Measurements from ENCODE around the gene EXOC3L4.

EXOC3L4 gene

GRCh38 chr14:103084021-103084919, 10.3 kb upstream of the EXOC3L4 start, which contains the start of gene LBHD2:
TSS of gene LBHD2 (plus strand) at chr14:103084210. CDS start at chr14:103086013, 1,803 bp downstream.
- peak within 1 kb of the TSS; percentile 18; the same call in 1 of the 2 replicates for H3K4me3 ChIP-seq (ENCODE audit: low read depth, low read length)
- H3K27me3 ChIP-seq (ENCODE audit: insufficient read depth, low read length) = peaks cover 33% of the 10 kb centered on the region
- no peak within 1 kb of the TSS for H3K27ac ChIP-seq (ENCODE audit: low read depth, low read length)
- no peaks in the 10 kb centered on the region for H3K4me1 ChIP-seq (ENCODE audit: control insufficient read depth, insufficient read depth, low read length, unreplicated experiment)
- H3K79me2 ChIP-seq (ENCODE audit: control insufficient read depth, insufficient read depth, low read length, unreplicated experiment) = no peaks in the 10 kb centered on the region
- no peaks in the 10 kb centered on the region for H3K36me3 ChIP-seq (ENCODE audit: insufficient read depth, low read length)
- H2AFZ ChIP-seq (ENCODE audit: low read length, unreplicated experiment) = no peak within 1 kb of the TSS

GRCh38 chr14:103085106-103086091, 9.1 kb upstream of the EXOC3L4 start:
- Histone ChIP-seq H3K4me1 (ENCODE audit: control insufficient read depth, insufficient read depth, low read length, unreplicated experiment) (no peaks in the 10 kb centered on the region), H3K79me2 (ENCODE audit: control insufficient read depth, insufficient read depth, low read length, unreplicated experiment) (no peaks in the 10 kb centered on the region), H2AFZ (ENCODE audit: low read length, unreplicated experiment) (no peak overlapping the region), H3K27me3 (ENCODE audit: insufficient read depth, low read length) (peaks cover 33% of the 10 kb centered on the region), H3K4me3 (ENCODE audit: low read depth, low read length) (no peak overlapping the region), H3K27ac (ENCODE audit: low read depth, low read length) (no peak overlapping the region), H3K36me3 (ENCODE audit: insufficient read depth, low read length) (no peaks in the 10 kb centered on the region)

- no peak overlapping the region for H2AFZ ChIP-seq (ENCODE audit: low read length, unreplicated experiment)
- H3K4me1 ChIP-seq (ENCODE audit: control insufficient read depth, insufficient read depth, low read length, unreplicated experiment) = peaks cover 4% of the 10 kb centered on the region
- H3K4me3 ChIP-seq (ENCODE audit: low read depth, low read length) = no peak overlapping the region
- no peaks in the 10 kb centered on the region for H3K79me2 ChIP-seq (ENCODE audit: control insufficient read depth, insufficient read depth, low read length, unreplicated experiment)
- no peak overlapping the region for H3K27ac ChIP-seq (ENCODE audit: low read depth, low read length)
- H3K27me3 ChIP-seq (ENCODE audit: insufficient read depth, low read length) = peaks cover 24% of the 10 kb centered on the region
- H3K36me3 ChIP-seq (ENCODE audit: insufficient read depth, low read length) = no peaks in the 10 kb centered on the region
Measured at GRCh38 chr14:103086771-103087342, 7.7 kb upstream of the EXOC3L4 start.

GRCh38 chr14:103087343-103087835, 7.1 kb upstream of the EXOC3L4 start:
- Histone ChIP-seq H3K36me3 (ENCODE audit: insufficient read depth, low read length) (no peaks in the 10 kb centered on the region), H3K4me1 (ENCODE audit: control insufficient read depth, insufficient read depth, low read length, unreplicated experiment) (peaks cover 4% of the 10 kb centered on the region), H2AFZ (ENCODE audit: low read length, unreplicated experiment) (no peak overlapping the region), H3K27ac (ENCODE audit: low read depth, low read length) (no peak overlapping the region), H3K4me3 (ENCODE audit: low read depth, low read length) (no peak overlapping the region), H3K79me2 (ENCODE audit: control insufficient read depth, insufficient read depth, low read length, unreplicated experiment) (no peaks in the 10 kb centered on the region), H3K27me3 (ENCODE audit: insufficient read depth, low read length) (peaks cover 20% of the 10 kb centered on the region)

- Histone ChIP-seq H3K27me3 (ENCODE audit: insufficient read depth, low read length) (peaks cover 13% of the 10 kb centered on the region), H3K27ac (ENCODE audit: low read depth, low read length) (no peak overlapping the region), H3K79me2 (ENCODE audit: control insufficient read depth, insufficient read depth, low read length, unreplicated experiment) (no peaks in the 10 kb centered on the region), H3K36me3 (ENCODE audit: insufficient read depth, low read length) (no peaks in the 10 kb centered on the region), H2AFZ (ENCODE audit: low read length, unreplicated experiment) (no peak overlapping the region), H3K4me1 (ENCODE audit: control insufficient read depth, insufficient read depth, low read length, unreplicated experiment) (peaks cover 4% of the 10 kb centered on the region), H3K4me3 (ENCODE audit: low read depth, low read length) (no peak overlapping the region)
Measured at GRCh38 chr14:103088921-103089320, 5.6 kb upstream of the EXOC3L4 start.

- Histone ChIP-seq H3K36me3 (ENCODE audit: insufficient read depth, low read length) (no peaks in the 10 kb centered on the region), H3K27me3 (ENCODE audit: insufficient read depth, low read length) (peaks cover 6% of the 10 kb centered on the region), H3K27ac (ENCODE audit: low read depth, low read length) (no peak overlapping the region), H3K79me2 (ENCODE audit: control insufficient read depth, insufficient read depth, low read length, unreplicated experiment) (no peaks in the 10 kb centered on the region), H2AFZ (ENCODE audit: low read length, unreplicated experiment) (no peak overlapping the region), H3K4me3 (ENCODE audit: low read depth, low read length) (no peak overlapping the region), H3K4me1 (ENCODE audit: control insufficient read depth, insufficient read depth, low read length, unreplicated experiment) (peaks cover 7% of the 10 kb centered on the region)
Measured at GRCh38 chr14:103089386-103090335, 4.9 kb upstream of the EXOC3L4 start.

GRCh38 chr14:103090481-103091020, 4.0 kb upstream of the EXOC3L4 start:
- Histone ChIP-seq H3K27me3 (ENCODE audit: insufficient read depth, low read length) (0 out of 2 replicates have a peak, but pooled peaks cover 2% of the 10 kb centered on the region), H2AFZ (ENCODE audit: low read length, unreplicated experiment) (no peak overlapping the region), H3K27ac (ENCODE audit: low read depth, low read length) (no peak overlapping the region), H3K4me1 (ENCODE audit: control insufficient read depth, insufficient read depth, low read length, unreplicated experiment) (peaks cover 7% of the 10 kb centered on the region), H3K79me2 (ENCODE audit: control insufficient read depth, insufficient read depth, low read length, unreplicated experiment) (no peaks in the 10 kb centered on the region), H3K4me3 (ENCODE audit: low read depth, low read length) (0 out of 2 replicates have a peak overlapping the region, but pooled peaks have one; percentile 67), H3K36me3 (ENCODE audit: insufficient read depth, low read length) (no peaks in the 10 kb centered on the region)

- peaks cover 7% of the 10 kb centered on the region for H3K4me1 ChIP-seq (ENCODE audit: control insufficient read depth, insufficient read depth, low read length, unreplicated experiment)
- H3K4me3 ChIP-seq (ENCODE audit: low read depth, low read length) = peak overlapping the region; percentile 67
- no peak overlapping the region for H3K27ac ChIP-seq (ENCODE audit: low read depth, low read length)
- H3K36me3 ChIP-seq (ENCODE audit: insufficient read depth, low read length) = no peaks in the 10 kb centered on the region
- H3K27me3 ChIP-seq (ENCODE audit: insufficient read depth, low read length) = no peaks in the 10 kb centered on the region
- H2AFZ ChIP-seq (ENCODE audit: low read length, unreplicated experiment) = peak overlapping the region; percentile 93
- H3K79me2 ChIP-seq (ENCODE audit: control insufficient read depth, insufficient read depth, low read length, unreplicated experiment) = no peaks in the 10 kb centered on the region
Measured at GRCh38 chr14:103091041-103091882, 3.3 kb upstream of the EXOC3L4 start.

GRCh38 chr14:103091883-103092222, 2.7 kb upstream of the EXOC3L4 start:
- no peaks in the 10 kb centered on the region for H3K36me3 ChIP-seq (ENCODE audit: insufficient read depth, low read length)
- no peaks in the 10 kb centered on the region for H3K27me3 ChIP-seq (ENCODE audit: insufficient read depth, low read length)
- H3K4me1 ChIP-seq (ENCODE audit: control insufficient read depth, insufficient read depth, low read length, unreplicated experiment) = peaks cover 7% of the 10 kb centered on the region
- peak overlapping the region; percentile 67; the same call in 1 of the 2 replicates for H3K4me3 ChIP-seq (ENCODE audit: low read depth, low read length)
- H3K79me2 ChIP-seq (ENCODE audit: control insufficient read depth, insufficient read depth, low read length, unreplicated experiment) = no peaks in the 10 kb centered on the region
- H3K27ac ChIP-seq (ENCODE audit: low read depth, low read length) = no peak overlapping the region
- no peak overlapping the region for H2AFZ ChIP-seq (ENCODE audit: low read length, unreplicated experiment)
